Skeletal muscle satellite cell (primary cell): ENCODE results near the gene EFCC1.

Experiments used
- H3K27me3 ChIP-seq: 2 replicates; pipeline ENCODE4 v1.7.0; 2013; ENCODE audit warnings: low read length; ENCODE audit not compliant: control insufficient read depth, insufficient read depth
- H3K36me3 ChIP-seq: 2 replicates; pipeline ENCODE4 v1.7.0; 2013; ENCODE audit warnings: mild to moderate bottlenecking, control low read depth, low read length; ENCODE audit not compliant: insufficient read depth
- H3K4me1 ChIP-seq: 2 replicates; pipeline ENCODE4 v1.7.0; 2013; ENCODE audit warnings: low read length; ENCODE audit not compliant: control insufficient read depth, insufficient read depth
- H3K4me2 ChIP-seq: 2 replicates; pipeline ENCODE4 v1.7.0; 2013; ENCODE audit warnings: mild to moderate bottlenecking, low read length
- H3K4me3 ChIP-seq: 2 replicates; pipeline ENCODE4 v1.7.0; 2013; ENCODE audit warnings: low read length
- H3K9ac ChIP-seq: 2 replicates; pipeline ENCODE4 v1.7.0; 2013; ENCODE audit warnings: mild to moderate bottlenecking, low read depth, low read length, moderate library complexity
- H3K9me3 ChIP-seq: replicated peaks from 2 replicates; pipeline ENCODE4 v1.7.0; 2013; ENCODE audit warnings: mild to moderate bottlenecking, control low read depth, low read length

EFCC1 gene

GRCh38 chr3:128983293-128984069 lies 17.6 kb upstream of the EFCC1 start:
- H3K36me3 ChIP-seq, result no peaks in the 10 kb centered on the region

GRCh38 chr3:128984596-128984995 lies 16.5 kb upstream of the EFCC1 start:
- no peaks in the 10 kb centered on the region for H3K36me3 ChIP-seq
- no peak overlapping the region for H3K9ac ChIP-seq
- no peak overlapping the region for H3K4me3 ChIP-seq
- H3K9me3 ChIP-seq, result no peaks in the 10 kb centered on the region
- H3K4me1 ChIP-seq, result no peaks in the 10 kb centered on the region
- peaks cover 47% of the 10 kb centered on the region for H3K27me3 ChIP-seq
- no peak overlapping the region for H3K4me2 ChIP-seq

More at GRCh38 chr3:128983293-128984069, 17.6 kb upstream of the EFCC1 start:
- Histone ChIP-seq H3K27me3 (peaks cover 46% of the 10 kb centered on the region), H3K4me3 (no peak overlapping the region), H3K9ac (no peak overlapping the region), H3K4me2 (no peak overlapping the region), H3K4me1 (no peaks in the 10 kb centered on the region), H3K9me3 (no peaks in the 10 kb centered on the region)

DNA sequence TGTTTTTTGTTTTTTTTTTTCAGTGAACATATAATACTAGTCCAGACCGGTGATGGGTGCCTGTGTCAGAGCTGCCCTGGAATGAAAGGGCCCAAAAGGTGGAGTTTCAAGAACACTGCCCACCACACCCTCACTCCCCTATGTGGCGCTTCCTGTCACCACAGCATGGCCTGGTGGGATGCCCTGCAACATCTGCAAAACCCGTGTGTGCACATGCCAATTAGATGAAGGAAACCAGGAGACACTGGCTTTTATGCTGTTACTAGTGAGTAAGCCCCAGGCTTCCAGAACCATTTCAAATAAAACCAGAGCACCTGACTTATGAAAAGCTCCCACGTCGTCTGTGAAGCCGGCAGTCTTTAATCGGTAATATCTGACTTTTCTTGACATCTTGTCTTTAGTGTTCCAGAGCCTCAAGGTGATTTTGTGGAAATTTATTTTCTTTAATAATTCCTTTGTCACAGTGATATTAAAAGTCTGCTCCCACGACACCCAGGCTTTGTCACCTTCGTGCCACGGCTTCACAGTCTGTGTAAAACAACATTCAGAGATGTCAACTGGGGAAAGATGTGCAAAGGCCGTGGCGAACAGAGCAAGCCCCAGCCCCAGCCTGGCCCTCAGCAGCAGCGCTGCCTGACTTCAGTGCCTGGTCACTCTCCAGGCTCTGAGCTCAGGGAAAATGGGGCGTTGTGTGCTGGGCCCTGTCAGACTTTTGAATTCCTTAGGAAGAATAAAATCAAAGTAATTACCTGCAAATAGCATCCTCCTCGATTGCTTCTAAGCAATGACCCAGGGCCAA lies 13.6 kb upstream of the EFCC1 start:
- peaks cover 48% of the 10 kb centered on the region for H3K27me3 ChIP-seq
- H3K36me3 ChIP-seq, result no peaks in the 10 kb centered on the region

GRCh38 chr3:128988286-128988685 lies 12.8 kb upstream of the EFCC1 start:
- H3K4me3 ChIP-seq, result no peak overlapping the region
- H3K36me3 ChIP-seq, result no peaks in the 10 kb centered on the region
- no peaks in the 10 kb centered on the region for H3K4me1 ChIP-seq
- no peak overlapping the region for H3K9ac ChIP-seq
- no peak overlapping the region for H3K4me2 ChIP-seq
- H3K27me3 ChIP-seq, result peaks cover 48% of the 10 kb centered on the region
- H3K9me3 ChIP-seq, result no peaks in the 10 kb centered on the region

More for the DNA sequence above, 13.6 kb upstream of the EFCC1 start:
- H3K4me1 ChIP-seq, result no peaks in the 10 kb centered on the region
- no peak overlapping the region for H3K4me3 ChIP-seq
- H3K4me2 ChIP-seq, result no peak overlapping the region
- H3K9me3 ChIP-seq, result no peaks in the 10 kb centered on the region
- H3K9ac ChIP-seq, result no peak overlapping the region

- Histone ChIP-seq H3K27me3 (peaks cover 61% of the 10 kb centered on the region), H3K4me1 (peaks cover 7% of the 10 kb centered on the region), H3K4me3 (no peak overlapping the region), H3K36me3 (no peaks in the 10 kb centered on the region), H3K9ac (no peak overlapping the region), H3K9me3 (no peaks in the 10 kb centered on the region), H3K4me2 (no peak overlapping the region)
These were observed 9.7 kb upstream of the EFCC1 start for GRCh38 chr3:128991355-128991895.

- no peaks in the 10 kb centered on the region for H3K36me3 ChIP-seq
- H3K4me2 ChIP-seq, result no peak overlapping the region
- peaks cover 7% of the 10 kb centered on the region for H3K4me1 ChIP-seq
- H3K4me3 ChIP-seq, result no peak overlapping the region
- H3K9me3 ChIP-seq, result no peaks in the 10 kb centered on the region
- H3K9ac ChIP-seq, result no peak overlapping the region
- H3K27me3 ChIP-seq, result peaks cover 67% of the 10 kb centered on the region
These were observed 8.1 kb upstream of the EFCC1 start for GRCh38 chr3:128992926-128993460.

DNA sequence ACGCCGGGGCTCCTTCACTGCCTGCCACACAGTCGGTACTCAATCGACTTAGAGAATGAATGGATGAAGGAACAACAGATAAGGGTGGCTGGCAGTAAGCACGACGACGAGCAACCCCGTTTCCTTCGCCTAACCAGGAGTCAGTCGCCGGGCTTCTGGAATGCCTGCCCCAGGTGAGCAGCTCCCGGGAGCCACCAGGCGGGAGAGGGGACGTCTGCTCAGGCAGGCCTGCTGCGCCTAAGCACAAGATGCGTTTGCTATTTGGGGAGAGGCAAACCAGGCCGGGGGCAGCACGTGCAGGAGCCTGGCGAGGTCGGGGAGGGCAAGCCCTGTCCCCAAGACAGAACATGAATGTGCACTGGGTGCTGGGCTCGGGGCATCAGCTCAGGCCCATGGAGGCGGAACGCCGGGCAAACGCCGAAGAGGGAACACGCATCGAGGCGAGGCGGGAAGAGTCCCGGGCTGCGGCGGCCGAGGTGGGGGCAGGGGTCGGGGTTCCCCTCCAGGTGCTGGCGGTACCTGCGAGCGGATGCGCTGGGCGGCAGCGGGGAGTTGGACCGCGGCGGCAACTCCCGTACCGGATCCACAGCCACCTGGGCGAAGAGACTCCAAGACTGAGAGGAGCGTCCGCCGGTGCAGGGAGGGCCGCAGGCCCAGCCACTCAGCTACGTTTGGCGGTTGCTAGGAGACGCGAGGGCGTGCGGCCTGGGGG lies 7.5 kb upstream of the EFCC1 start, which contains the start of gene CFAP92:
CFAP92 (minus strand) TSS at position 616 of the 712 bp plus-strand sequence. CDS start 772 bp downstream, outside the sequence.
- Histone ChIP-seq H3K27me3 (peaks cover 73% of the 10 kb centered on the region), H3K4me3 (peak within 1 kb of the TSS; percentile 65), H3K9ac (no peak within 1 kb of the TSS), H3K4me1 (peaks cover 7% of the 10 kb centered on the region), H3K4me2 (peak within 1 kb of the TSS; percentile 84), H3K36me3 (no peaks in the 10 kb centered on the region), H3K9me3 (no peaks in the 10 kb centered on the region)

GRCh38 chr3:128994173-128994512 lies 7.0 kb upstream of the EFCC1 start:
- Histone ChIP-seq H3K27me3 (peaks cover 78% of the 10 kb centered on the region), H3K9ac (no peak overlapping the region), H3K9me3 (no peaks in the 10 kb centered on the region), H3K36me3 (no peaks in the 10 kb centered on the region), H3K4me1 (peaks cover 7% of the 10 kb centered on the region), H3K4me3 (peak overlapping the region; percentile 65), H3K4me2 (peak overlapping the region; percentile 84)

GRCh38 chr3:128994581-128995546 lies 6.2 kb upstream of the EFCC1 start:
- Histone ChIP-seq H3K36me3 (no peaks in the 10 kb centered on the region), H3K4me1 (peaks cover 7% of the 10 kb centered on the region), H3K9ac (no peak overlapping the region), H3K27me3 (peaks cover 80% of the 10 kb centered on the region), H3K4me2 (peak overlapping the region; percentile 84), H3K4me3 (no peak overlapping the region), H3K9me3 (no peaks in the 10 kb centered on the region)

DNA sequence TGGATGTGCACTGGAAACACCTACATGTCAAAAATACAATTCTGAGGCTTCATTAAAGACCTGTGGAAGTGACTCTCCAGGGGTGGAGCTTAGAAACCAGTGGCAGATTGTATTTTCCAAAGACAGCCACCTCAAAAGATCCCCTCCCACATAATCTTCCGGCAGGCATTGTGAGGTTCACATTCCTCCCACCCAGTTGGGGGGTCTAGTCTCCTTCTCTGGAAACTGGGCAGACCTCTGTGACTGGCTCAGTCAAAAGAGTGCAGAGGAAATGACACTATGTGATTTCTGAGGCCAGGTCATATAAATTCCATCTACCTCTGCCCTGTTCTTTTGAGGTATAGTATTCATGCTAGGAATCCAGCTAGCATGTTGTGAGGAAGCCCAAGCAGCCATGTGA lies 5.4 kb upstream of the EFCC1 start:
- no peak overlapping the region for H3K4me3 ChIP-seq
- H3K27me3 ChIP-seq, result peaks cover 88% of the 10 kb centered on the region
- no peak overlapping the region for H3K4me2 ChIP-seq
- no peak overlapping the region for H3K9ac ChIP-seq
- H3K4me1 ChIP-seq, result peaks cover 7% of the 10 kb centered on the region
- H3K9me3 ChIP-seq, result no peaks in the 10 kb centered on the region
- no peaks in the 10 kb centered on the region for H3K36me3 ChIP-seq
